Measurements from ENCODE around the gene CAPN11.

- TF ChIP-seq EZH2 (IDR thresholded peaks at IDR 0.05; ENCODE audit: low read length, unreplicated experiment), result no peak
- TF ChIP-seq CTCF (conservative IDR thresholded peaks at IDR 0.05; ENCODE audit: low read depth, low read length), result no peak
- TF ChIP-seq EZH2phosphoT487 (IDR thresholded peaks at IDR 0.05; ENCODE audit: borderline replicate concordance, low read length), result no peak
Measured at GRCh38 chr6:44227148-44227793, 68.7 kb downstream of the CAPN11 start.
